ENCODE results near the gene SELENOM.
"Not testable (repeated sequence)": the region's sequence is repeated elsewhere in the genome, so short reads cannot be mapped to it uniquely, and the experiment has no call there.

DNA sequence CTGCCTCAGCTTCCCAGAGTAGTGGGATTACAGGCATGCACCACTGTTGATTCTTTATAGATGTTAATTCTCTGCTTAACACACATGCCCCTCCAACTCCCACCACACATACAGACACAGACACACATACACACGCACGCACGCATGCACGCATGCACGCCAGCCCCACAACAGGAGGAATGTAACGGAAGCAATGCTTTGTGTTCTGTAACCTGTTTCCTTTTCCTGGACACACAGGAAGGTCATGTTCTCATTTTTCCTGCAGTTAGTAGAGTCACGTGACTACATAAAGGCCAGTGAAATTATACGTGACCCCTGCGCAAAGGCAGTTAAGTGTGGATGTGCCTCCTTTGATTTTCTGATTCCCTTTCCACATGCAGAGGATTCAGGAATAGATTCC is 34.2 kb downstream of the SELENOM start:
- TF ChIP-seq EZH2 (IDR thresholded peaks at IDR 0.05; ENCODE audit: low read length, missing control alignments); CTCF (conservative IDR thresholded peaks at IDR 0.05 in 1 of 2, IDR thresholded peaks at IDR 0.05 in 1 of 2; ENCODE audit: low read depth in 1 of 2, low read length in 2 of 2): not testable (repeated sequence)
